ENCODE data around the gene TMEM259. TPM values are rescaled to one million over a fixed set of nuclear protein-coding genes. Genes with fewer than 3 reads are reported as not detected.

TMEM259 gene
- total and polyA plus RNA-seq, 2 experiments from 2014 or later = 82.8 to 196 TPM

DNA sequence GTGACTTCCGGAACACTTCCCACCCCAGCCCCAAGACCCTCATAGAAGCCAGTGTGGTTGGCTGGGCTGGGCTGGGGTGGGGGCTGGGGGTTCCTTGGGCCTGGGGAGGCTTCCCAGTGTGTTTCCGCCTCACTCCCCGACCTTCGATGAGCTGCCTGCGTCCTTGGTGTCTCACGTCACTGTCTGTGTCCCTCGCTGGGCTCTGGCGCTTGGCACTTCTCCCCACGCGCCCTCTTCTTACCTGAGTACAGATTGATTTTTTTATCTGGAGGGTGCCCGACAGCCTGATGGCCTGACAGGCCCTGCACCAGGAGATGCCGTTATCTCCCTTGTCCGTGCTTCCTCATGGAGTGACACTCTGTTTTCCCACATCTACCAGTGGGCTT, 28.3 kb downstream of the TMEM259 start:
- Histone ChIP-seq H3K4me2 (no peak overlapping the region), H4K20me1 (replicated peaks; ENCODE audit: insufficient read depth) (peaks cover 2% of the 10 kb centered on the region; the same call in 1 of the 2 replicates), H2AFZ (no peak overlapping the region), H3K4me1 (ENCODE audit: insufficient read depth) (no peaks in the 10 kb centered on the region), H3K79me2 (replicated peaks; ENCODE audit: insufficient read depth) (no peaks in the 10 kb centered on the region), H3K4me3 (no peak overlapping the region), H3K27ac (ENCODE audit: low read depth) (no peak overlapping the region), H3K36me3 (ENCODE audit: insufficient read depth) (no peaks in the 10 kb centered on the region; the same call in 1 of the 2 replicates), H3K9me2 (ENCODE audit: insufficient read depth) (no peaks in the 10 kb centered on the region), H3K27me3 (ENCODE audit: insufficient read depth) (peaks cover 9% of the 10 kb centered on the region), H3F3A (replicated peaks; ENCODE audit: low read depth) (peaks cover 25% of the 10 kb centered on the region)
- DNase-seq (ENCODE audit: low spot score) = no peak
- Mint-ChIP-seq H3K36me3 (ENCODE audit: low read depth) (peaks cover 23% of the 10 kb centered on the region), H3K4me3 (no peak overlapping the region; the same call in 2 of the 3 replicates), H3K27me3 (ENCODE audit: insufficient read depth, low read depth, poor library complexity) (peaks cover 25% of the 10 kb centered on the region), H3K9me3 (no peaks in the 10 kb centered on the region), H3K4me1 (peaks cover 3% of the 10 kb centered on the region; the same call in 1 of the 3 replicates), H3K27ac (no peak overlapping the region)
- no peak for ATAC-seq
- TF ChIP-seq ZNF114 (CRISPR knock-in tag; IDR thresholded peaks at IDR 0.05) (no peak), CREB1 (CRISPR knock-in tag; IDR thresholded peaks at IDR 0.05; ENCODE audit: low read depth) (no peak), ZNF331 (CRISPR knock-in tag; IDR thresholded peaks at IDR 0.05; ENCODE audit: low read depth) (no peak), EZH2 (IDR thresholded peaks at IDR 0.05; ENCODE audit: low read depth, unreplicated experiment) (no peak), EZH2phosphoT487 (IDR thresholded peaks at IDR 0.05; ENCODE audit: unreplicated experiment) (no peak), POLR2AphosphoS5 (IDR thresholded peaks at IDR 0.05; ENCODE audit: low read depth) (no peak)
- TF ChIP-seq, protein P1, sequence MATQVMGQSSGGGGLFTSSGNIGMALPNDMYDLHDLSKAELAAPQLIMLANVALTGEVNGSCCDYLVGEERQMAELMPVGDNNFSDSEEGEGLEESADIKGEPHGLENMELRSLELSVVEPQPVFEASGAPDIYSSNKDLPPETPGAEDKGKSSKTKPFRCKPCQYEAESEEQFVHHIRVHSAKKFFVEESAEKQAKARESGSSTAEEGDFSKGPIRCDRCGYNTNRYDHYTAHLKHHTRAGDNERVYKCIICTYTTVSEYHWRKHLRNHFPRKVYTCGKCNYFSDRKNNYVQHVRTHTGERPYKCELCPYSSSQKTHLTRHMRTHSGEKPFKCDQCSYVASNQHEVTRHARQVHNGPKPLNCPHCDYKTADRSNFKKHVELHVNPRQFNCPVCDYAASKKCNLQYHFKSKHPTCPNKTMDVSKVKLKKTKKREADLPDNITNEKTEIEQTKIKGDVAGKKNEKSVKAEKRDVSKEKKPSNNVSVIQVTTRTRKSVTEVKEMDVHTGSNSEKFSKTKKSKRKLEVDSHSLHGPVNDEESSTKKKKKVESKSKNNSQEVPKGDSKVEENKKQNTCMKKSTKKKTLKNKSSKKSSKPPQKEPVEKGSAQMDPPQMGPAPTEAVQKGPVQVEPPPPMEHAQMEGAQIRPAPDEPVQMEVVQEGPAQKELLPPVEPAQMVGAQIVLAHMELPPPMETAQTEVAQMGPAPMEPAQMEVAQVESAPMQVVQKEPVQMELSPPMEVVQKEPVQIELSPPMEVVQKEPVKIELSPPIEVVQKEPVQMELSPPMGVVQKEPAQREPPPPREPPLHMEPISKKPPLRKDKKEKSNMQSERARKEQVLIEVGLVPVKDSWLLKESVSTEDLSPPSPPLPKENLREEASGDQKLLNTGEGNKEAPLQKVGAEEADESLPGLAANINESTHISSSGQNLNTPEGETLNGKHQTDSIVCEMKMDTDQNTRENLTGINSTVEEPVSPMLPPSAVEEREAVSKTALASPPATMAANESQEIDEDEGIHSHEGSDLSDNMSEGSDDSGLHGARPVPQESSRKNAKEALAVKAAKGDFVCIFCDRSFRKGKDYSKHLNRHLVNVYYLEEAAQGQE (IDR thresholded peaks at IDR 0.05; ENCODE audit: unreplicated experiment) = no peak
- TF ChIP-seq, protein P2, sequence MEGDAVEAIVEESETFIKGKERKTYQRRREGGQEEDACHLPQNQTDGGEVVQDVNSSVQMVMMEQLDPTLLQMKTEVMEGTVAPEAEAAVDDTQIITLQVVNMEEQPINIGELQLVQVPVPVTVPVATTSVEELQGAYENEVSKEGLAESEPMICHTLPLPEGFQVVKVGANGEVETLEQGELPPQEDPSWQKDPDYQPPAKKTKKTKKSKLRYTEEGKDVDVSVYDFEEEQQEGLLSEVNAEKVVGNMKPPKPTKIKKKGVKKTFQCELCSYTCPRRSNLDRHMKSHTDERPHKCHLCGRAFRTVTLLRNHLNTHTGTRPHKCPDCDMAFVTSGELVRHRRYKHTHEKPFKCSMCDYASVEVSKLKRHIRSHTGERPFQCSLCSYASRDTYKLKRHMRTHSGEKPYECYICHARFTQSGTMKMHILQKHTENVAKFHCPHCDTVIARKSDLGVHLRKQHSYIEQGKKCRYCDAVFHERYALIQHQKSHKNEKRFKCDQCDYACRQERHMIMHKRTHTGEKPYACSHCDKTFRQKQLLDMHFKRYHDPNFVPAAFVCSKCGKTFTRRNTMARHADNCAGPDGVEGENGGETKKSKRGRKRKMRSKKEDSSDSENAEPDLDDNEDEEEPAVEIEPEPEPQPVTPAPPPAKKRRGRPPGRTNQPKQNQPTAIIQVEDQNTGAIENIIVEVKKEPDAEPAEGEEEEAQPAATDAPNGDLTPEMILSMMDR (conservative IDR thresholded peaks at IDR 0.05; ENCODE audit: low read depth in 2 of 2) = no peak
- TF ChIP-seq, protein P3, sequence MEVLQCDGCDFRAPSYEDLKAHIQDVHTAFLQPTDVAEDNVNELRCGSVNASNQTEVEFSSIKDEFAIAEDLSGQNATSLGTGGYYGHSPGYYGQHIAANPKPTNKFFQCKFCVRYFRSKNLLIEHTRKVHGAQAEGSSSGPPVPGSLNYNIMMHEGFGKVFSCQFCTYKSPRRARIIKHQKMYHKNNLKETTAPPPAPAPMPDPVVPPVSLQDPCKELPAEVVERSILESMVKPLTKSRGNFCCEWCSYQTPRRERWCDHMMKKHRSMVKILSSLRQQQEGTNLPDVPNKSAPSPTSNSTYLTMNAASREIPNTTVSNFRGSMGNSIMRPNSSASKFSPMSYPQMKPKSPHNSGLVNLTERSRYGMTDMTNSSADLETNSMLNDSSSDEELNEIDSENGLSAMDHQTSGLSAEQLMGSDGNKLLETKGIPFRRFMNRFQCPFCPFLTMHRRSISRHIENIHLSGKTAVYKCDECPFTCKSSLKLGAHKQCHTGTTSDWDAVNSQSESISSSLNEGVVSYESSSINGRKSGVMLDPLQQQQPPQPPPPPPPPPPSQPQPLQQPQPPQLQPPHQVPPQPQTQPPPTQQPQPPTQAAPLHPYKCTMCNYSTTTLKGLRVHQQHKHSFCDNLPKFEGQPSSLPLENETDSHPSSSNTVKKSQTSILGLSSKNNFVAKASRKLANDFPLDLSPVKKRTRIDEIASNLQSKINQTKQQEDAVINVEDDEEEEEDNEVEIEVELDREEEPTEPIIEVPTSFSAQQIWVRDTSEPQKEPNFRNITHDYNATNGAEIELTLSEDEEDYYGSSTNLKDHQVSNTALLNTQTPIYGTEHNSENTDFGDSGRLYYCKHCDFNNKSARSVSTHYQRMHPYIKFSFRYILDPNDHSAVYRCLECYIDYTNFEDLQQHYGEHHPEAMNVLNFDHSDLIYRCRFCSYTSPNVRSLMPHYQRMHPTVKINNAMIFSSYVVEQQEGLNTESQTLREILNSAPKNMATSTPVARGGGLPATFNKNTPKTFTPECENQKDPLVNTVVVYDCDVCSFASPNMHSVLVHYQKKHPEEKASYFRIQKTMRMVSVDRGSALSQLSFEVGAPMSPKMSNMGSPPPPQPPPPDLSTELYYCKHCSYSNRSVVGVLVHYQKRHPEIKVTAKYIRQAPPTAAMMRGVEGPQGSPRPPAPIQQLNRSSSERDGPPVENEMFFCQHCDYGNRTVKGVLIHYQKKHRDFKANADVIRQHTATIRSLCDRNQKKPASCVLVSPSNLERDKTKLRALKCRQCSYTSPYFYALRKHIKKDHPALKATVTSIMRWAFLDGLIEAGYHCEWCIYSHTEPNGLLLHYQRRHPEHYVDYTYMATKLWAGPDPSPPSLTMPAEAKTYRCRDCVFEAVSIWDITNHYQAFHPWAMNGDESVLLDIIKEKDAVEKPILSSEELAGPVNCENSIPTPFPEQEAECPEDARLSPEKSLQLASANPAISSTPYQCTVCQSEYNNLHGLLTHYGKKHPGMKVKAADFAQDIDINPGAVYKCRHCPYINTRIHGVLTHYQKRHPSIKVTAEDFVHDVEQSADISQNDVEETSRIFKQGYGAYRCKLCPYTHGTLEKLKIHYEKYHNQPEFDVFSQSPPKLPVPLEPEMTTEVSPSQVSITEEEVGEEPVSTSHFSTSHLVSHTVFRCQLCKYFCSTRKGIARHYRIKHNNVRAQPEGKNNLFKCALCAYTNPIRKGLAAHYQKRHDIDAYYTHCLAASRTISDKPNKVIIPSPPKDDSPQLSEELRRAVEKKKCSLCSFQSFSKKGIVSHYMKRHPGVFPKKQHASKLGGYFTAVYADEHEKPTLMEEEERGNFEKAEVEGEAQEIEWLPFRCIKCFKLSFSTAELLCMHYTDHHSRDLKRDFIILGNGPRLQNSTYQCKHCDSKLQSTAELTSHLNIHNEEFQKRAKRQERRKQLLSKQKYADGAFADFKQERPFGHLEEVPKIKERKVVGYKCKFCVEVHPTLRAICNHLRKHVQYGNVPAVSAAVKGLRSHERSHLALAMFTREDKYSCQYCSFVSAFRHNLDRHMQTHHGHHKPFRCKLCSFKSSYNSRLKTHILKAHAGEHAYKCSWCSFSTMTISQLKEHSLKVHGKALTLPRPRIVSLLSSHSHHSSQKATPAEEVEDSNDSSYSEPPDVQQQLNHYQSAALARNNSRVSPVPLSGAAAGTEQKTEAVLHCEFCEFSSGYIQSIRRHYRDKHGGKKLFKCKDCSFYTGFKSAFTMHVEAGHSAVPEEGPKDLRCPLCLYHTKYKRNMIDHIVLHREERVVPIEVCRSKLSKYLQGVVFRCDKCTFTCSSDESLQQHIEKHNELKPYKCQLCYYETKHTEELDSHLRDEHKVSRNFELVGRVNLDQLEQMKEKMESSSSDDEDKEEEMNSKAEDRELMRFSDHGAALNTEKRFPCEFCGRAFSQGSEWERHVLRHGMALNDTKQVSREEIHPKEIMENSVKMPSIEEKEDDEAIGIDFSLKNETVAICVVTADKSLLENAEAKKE (CRISPR knock-in tag; IDR thresholded peaks at IDR 0.05) = no peak

Data from GM23338 (cell line).